HepG2 (cell line): ENCODE data around the gene PNLDC1. TPM values are rescaled to one million over a fixed set of nuclear protein-coding genes. Genes with fewer than 3 reads are reported as not detected.

Experiments
- BRCA1 ChIP-seq: sonication (generic); formaldehyde crosslinking; IDR thresholded peaks from 2 replicates; pipeline ENCODE4 v1.4.0; 2020; ENCODE audit warnings: missing genetic modification reagents
- CAMTA2 ChIP-seq: sonication (generic); formaldehyde crosslinking; IDR thresholded peaks from 2 replicates; pipeline ENCODE4 v1.4.0; 2020; ENCODE audit warnings: mild to moderate bottlenecking, missing genetic modification reagents, borderline replicate concordance
- EHMT2 ChIP-seq: fragments of 200-600 bp; sonication (generic); IDR thresholded peaks from 2 replicates; pipeline ENCODE4 v1.7.0; 2017; ENCODE audit warnings: antibody characterized with exemption, low read depth, low read length, borderline replicate concordance
- GATAD1 ChIP-seq: IDR thresholded peaks from 2 replicates; pipeline ENCODE4 v1.6.1; 2016; ENCODE audit warnings: missing genetic modification reagents, missing compliant biosample characterization
- GATAD2A ChIP-seq: IDR thresholded peaks from 2 replicates; pipeline ENCODE4 v1.6.1; 2016
- MEF2D ChIP-seq: sonication (generic); formaldehyde crosslinking; IDR thresholded peaks from 2 replicates; pipeline ENCODE4 v1.5.1; 2020; ENCODE audit warnings: mild to moderate bottlenecking, missing genetic modification reagents
- MYNN ChIP-seq: sonication (generic); formaldehyde crosslinking; IDR thresholded peaks from 2 replicates; pipeline ENCODE4 v1.4.0; 2020; ENCODE audit warnings: mild to moderate bottlenecking, low read depth, missing genetic modification reagents
- RCOR2 ChIP-seq: IDR thresholded peaks from 2 replicates; pipeline ENCODE4 v1.6.1; 2016; ENCODE audit warnings: missing biosample characterization, missing genetic modification reagents
- ZFP36 ChIP-seq: fragments of 150-350 bp; IDR thresholded peaks from 2 replicates; pipeline ENCODE4 v1.6.1; 2018; ENCODE audit warnings: borderline replicate concordance, low read length, low read depth; ENCODE audit not compliant: partially characterized antibody
- ZFY ChIP-seq: sonication (generic); formaldehyde crosslinking; IDR thresholded peaks from 2 replicates; pipeline ENCODE4 v1.4.0; 2020; ENCODE audit warnings: missing genetic modification reagents
- ZNF333 ChIP-seq: sonication (generic); formaldehyde crosslinking; IDR thresholded peaks from 2 replicates; pipeline ENCODE4 v1.4.0; 2020; ENCODE audit warnings: mild to moderate bottlenecking, missing genetic modification reagents, borderline replicate concordance
- ZNF382 ChIP-seq: sonication (generic); formaldehyde crosslinking; IDR thresholded peaks from 2 replicates; pipeline ENCODE4 v1.5.0; 2020; ENCODE audit warnings: missing genetic modification reagents, mild to moderate bottlenecking, borderline replicate concordance
- ZNF572 ChIP-seq: sonication (generic); formaldehyde crosslinking; IDR thresholded peaks from 2 replicates; pipeline ENCODE4 v1.5.1; 2020; ENCODE audit warnings: mild to moderate bottlenecking, missing genetic modification reagents
- ZNF607 ChIP-seq: sonication (generic); formaldehyde crosslinking; IDR thresholded peaks from 2 replicates; pipeline ENCODE4 v1.5.1; 2020; ENCODE audit warnings: missing genetic modification reagents, mild to moderate bottlenecking, borderline replicate concordance
- ZNF780A ChIP-seq: sonication (generic); formaldehyde crosslinking; IDR thresholded peaks from 2 replicates; pipeline ENCODE4 v1.8.0; 2022; ENCODE audit warnings: mild to moderate bottlenecking, missing genetic modification reagents, moderate library complexity
- polyA plus RNA-seq, 8 experiments: library from polyadenylated mRNA; depleted of rRNA in 3 of 8; stranded (reverse) in 7 of 8; unstranded in 1 of 8; fragments of >200 nt; fragmentation: Illumina TruSeq in 4 of 8; extraction: Trizol in 4 of 8; gene quantifications; 2 replicates each; pipeline versions ENCODE4 v1.2.1 to v1.2.3, GENCODE V29; 2011 to 2016; ENCODE audit warnings: low read depth in 4 of 8, missing spikeins in 1 of 8, mixed read lengths in 1 of 8; ENCODE audit not compliant: insufficient read depth in 1 of 8
- total RNA-seq, 5 experiments: library from RNA; depleted of rRNA; stranded (reverse); fragments of >200 nt; fragmentation: Illumina TruSeq; extraction: Trizol; gene quantifications; 2 replicates each; pipeline ENCODE4 v1.2.3, GENCODE V29; 2016; ENCODE audit warnings: low read depth in 1 of 5
- TF ChIP-seq, protein P1 (sequence below): sonication (generic); formaldehyde crosslinking; IDR thresholded peaks from 2 replicates; pipeline ENCODE4 v1.5.1; 2020; ENCODE audit warnings: mild to moderate bottlenecking, missing genetic modification reagents, moderate library complexity
- TF ChIP-seq, protein P2 (sequence below): sonication (generic); formaldehyde crosslinking; IDR thresholded peaks from 2 replicates; pipeline ENCODE4 v1.8.1; 2022; ENCODE audit warnings: mild to moderate bottlenecking, missing genetic modification reagents
- TF ChIP-seq, protein P3 (sequence below): IDR thresholded peaks from 2 replicates; pipeline ENCODE4 v1.6.1; 2016; ENCODE audit warnings: low read depth, missing genetic modification reagents, missing compliant biosample characterization

Gene PNLDC1
- total and polyA plus RNA-seq, 2 of the 13 experiments (the other 11 are each of a cell fraction or from before 2014, with no cell fraction given), result not detected

DNA sequence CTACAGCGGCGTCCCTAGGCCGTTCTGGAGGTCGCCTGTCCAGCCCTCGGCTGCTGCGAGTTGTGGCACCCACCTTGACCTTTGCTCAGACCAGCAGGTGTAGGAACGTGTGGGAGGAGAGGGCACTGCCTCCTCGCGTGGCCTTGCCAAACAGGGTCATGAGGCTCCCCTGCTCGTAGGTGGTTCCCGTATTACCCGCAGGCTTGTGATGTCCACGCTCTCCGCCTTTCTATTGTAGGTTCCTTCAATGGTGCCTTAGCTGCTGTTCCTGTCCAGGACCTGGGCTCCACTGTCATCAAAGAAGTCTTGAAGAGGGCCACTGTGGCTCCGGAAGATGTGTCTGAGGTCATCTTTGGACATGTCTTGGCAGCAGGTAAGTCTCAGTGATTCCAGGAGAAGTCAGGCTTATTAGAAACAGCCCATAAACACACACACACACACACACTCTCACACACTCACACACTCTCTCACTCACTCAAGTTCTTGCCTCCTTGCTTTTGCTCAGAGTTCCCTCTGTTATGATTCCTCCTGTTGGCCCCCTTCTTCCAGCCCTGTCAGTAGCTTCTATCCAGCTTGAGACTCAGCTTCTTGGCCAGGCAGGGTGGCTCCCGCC is 37.3 kb upstream of the PNLDC1 start (continued):
- TF ChIP-seq, protein P1, sequence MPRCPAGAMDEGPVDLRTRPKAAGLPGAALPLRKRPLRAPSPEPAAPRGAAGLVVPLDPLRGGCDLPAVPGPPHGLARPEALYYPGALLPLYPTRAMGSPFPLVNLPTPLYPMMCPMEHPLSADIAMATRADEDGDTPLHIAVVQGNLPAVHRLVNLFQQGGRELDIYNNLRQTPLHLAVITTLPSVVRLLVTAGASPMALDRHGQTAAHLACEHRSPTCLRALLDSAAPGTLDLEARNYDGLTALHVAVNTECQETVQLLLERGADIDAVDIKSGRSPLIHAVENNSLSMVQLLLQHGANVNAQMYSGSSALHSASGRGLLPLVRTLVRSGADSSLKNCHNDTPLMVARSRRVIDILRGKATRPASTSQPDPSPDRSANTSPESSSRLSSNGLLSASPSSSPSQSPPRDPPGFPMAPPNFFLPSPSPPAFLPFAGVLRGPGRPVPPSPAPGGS, result peak; percentile 87
- TF ChIP-seq RCOR2 (CRISPR knock-in tag), result no peak; the same call in 1 of the 2 replicates
- TF ChIP-seq ZNF333 (CRISPR knock-in tag), result no peak
- no peak for TF ChIP-seq MEF2D (CRISPR knock-in tag)
- no peak for TF ChIP-seq EHMT2
- TF ChIP-seq, protein P2, sequence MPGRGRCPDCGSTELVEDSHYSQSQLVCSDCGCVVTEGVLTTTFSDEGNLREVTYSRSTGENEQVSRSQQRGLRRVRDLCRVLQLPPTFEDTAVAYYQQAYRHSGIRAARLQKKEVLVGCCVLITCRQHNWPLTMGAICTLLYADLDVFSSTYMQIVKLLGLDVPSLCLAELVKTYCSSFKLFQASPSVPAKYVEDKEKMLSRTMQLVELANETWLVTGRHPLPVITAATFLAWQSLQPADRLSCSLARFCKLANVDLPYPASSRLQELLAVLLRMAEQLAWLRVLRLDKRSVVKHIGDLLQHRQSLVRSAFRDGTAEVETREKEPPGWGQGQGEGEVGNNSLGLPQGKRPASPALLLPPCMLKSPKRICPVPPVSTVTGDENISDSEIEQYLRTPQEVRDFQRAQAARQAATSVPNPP (CRISPR knock-in tag), result no peak
- peak; percentile 77; the same call in 1 of the 2 replicates for TF ChIP-seq GATAD2A (CRISPR knock-in tag)
- no peak; the same call in 1 of the 2 replicates for TF ChIP-seq BRCA1
- TF ChIP-seq ZNF382, result no peak
- no peak for TF ChIP-seq MYNN
- TF ChIP-seq, protein P3, sequence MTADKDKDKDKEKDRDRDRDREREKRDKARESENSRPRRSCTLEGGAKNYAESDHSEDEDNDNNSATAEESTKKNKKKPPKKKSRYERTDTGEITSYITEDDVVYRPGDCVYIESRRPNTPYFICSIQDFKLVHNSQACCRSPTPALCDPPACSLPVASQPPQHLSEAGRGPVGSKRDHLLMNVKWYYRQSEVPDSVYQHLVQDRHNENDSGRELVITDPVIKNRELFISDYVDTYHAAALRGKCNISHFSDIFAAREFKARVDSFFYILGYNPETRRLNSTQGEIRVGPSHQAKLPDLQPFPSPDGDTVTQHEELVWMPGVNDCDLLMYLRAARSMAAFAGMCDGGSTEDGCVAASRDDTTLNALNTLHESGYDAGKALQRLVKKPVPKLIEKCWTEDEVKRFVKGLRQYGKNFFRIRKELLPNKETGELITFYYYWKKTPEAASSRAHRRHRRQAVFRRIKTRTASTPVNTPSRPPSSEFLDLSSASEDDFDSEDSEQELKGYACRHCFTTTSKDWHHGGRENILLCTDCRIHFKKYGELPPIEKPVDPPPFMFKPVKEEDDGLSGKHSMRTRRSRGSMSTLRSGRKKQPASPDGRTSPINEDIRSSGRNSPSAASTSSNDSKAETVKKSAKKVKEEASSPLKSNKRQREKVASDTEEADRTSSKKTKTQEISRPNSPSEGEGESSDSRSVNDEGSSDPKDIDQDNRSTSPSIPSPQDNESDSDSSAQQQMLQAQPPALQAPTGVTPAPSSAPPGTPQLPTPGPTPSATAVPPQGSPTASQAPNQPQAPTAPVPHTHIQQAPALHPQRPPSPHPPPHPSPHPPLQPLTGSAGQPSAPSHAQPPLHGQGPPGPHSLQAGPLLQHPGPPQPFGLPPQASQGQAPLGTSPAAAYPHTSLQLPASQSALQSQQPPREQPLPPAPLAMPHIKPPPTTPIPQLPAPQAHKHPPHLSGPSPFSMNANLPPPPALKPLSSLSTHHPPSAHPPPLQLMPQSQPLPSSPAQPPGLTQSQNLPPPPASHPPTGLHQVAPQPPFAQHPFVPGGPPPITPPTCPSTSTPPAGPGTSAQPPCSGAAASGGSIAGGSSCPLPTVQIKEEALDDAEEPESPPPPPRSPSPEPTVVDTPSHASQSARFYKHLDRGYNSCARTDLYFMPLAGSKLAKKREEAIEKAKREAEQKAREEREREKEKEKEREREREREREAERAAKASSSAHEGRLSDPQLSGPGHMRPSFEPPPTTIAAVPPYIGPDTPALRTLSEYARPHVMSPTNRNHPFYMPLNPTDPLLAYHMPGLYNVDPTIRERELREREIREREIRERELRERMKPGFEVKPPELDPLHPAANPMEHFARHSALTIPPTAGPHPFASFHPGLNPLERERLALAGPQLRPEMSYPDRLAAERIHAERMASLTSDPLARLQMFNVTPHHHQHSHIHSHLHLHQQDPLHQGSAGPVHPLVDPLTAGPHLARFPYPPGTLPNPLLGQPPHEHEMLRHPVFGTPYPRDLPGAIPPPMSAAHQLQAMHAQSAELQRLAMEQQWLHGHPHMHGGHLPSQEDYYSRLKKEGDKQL (CRISPR knock-in tag), result no peak
- 0 out of 2 replicates have a peak, but pooled peaks have one; percentile 6 for TF ChIP-seq ZNF607 (CRISPR knock-in tag)
- 0 out of 2 replicates have a peak, but pooled peaks have one; percentile 72 for TF ChIP-seq CAMTA2 (CRISPR knock-in tag)
- no peak for TF ChIP-seq ZFP36
- no peak for TF ChIP-seq ZFY (CRISPR knock-in tag)
- TF ChIP-seq GATAD1 (CRISPR knock-in tag), result no peak
- no peak for TF ChIP-seq ZNF780A (CRISPR knock-in tag)
- TF ChIP-seq ZNF572 (CRISPR knock-in tag), result peak; percentile 26; the same call in 1 of the 2 replicates
